GM18868 (cell line): ENCODE results near the gene CEP131.

Experiments
- ATAC-seq: cut with Tn5 transposase; IDR thresholded peaks from one replicate; pipeline ENCODE4 v1.9.1; 2021; ENCODE audit warnings: mild to moderate bottlenecking, moderate library complexity; ENCODE audit not compliant: unreplicated experiment

Gene CEP131

GRCh38 chr17:81189670-81190530 is 32.9 kb downstream of the CEP131 start:
- no peak for ATAC-seq

- ATAC-seq = no peak
Observed at GRCh38 chr17:81189016-81189415, 33.7 kb downstream of the CEP131 start.

GRCh38 chr17:81188491-81188840 is 34.3 kb downstream of the CEP131 start:
- ATAC-seq = no peak

GRCh38 chr17:81187586-81188490 is 34.9 kb downstream of the CEP131 start:
- no peak for ATAC-seq

- no peak for ATAC-seq
Observed at GRCh38 chr17:81187120-81187519, 35.6 kb downstream of the CEP131 start.

GRCh38 chr17:81186203-81186602 is 36.6 kb downstream of the CEP131 start:
- ATAC-seq = no peak

- ATAC-seq = no peak
Observed at GRCh38 chr17:81184555-81184954, 38.2 kb downstream of the CEP131 start.

- no peak for ATAC-seq
Observed at GRCh38 chr17:81183807-81184206, 39.0 kb downstream of the CEP131 start.

- ATAC-seq = no peak
Observed at GRCh38 chr17:81183316-81183715, 39.4 kb downstream of the CEP131 start.

- no peak for ATAC-seq
Observed at GRCh38 chr17:81182596-81182995, 40.2 kb downstream of the CEP131 start.

- no peak for ATAC-seq
Observed at GRCh38 chr17:81181811-81182185, 41.0 kb downstream of the CEP131 start.

- ATAC-seq = no peak
Observed at GRCh38 chr17:81180836-81181810, 41.6 kb downstream of the CEP131 start.

GRCh38 chr17:81179861-81180260 is 42.9 kb downstream of the CEP131 start:
- ATAC-seq = no peak

- no peak for ATAC-seq
Observed at GRCh38 chr17:81179220-81179619, 43.5 kb downstream of the CEP131 start.

- no peak for ATAC-seq
Observed at GRCh38 chr17:81178136-81179091, 44.4 kb downstream of the CEP131 start.

- ATAC-seq = no peak
Observed at GRCh38 chr17:81176666-81177065, 46.1 kb downstream of the CEP131 start.

GRCh38 chr17:81173762-81174155 is 49.0 kb downstream of the CEP131 start:
- ATAC-seq = no peak

GRCh38 chr17:81173052-81173761 is 49.6 kb downstream of the CEP131 start:
- ATAC-seq = no peak

GRCh38 chr17:81171941-81172340 is 50.8 kb downstream of the CEP131 start:
- no peak for ATAC-seq
